DOHH2 (cell line): ENCODE data around the gene PLEKHM3.
A peak's percentile ranks its signal among the peaks of the same experiment; 100 is the strongest.
"Not testable (repeated sequence)": the region's sequence is repeated elsewhere in the genome, so short reads cannot be mapped to it uniquely, and the experiment has no call there.

Experiments used
- H3F3A ChIP-seq: fragments of 200-600 bp; sonication (generic), shearing (Covaris generic); 2 replicates; pipeline ENCODE4 v1.6.0; 2016; ENCODE audit warnings: antibody characterized with exemption, mild to moderate bottlenecking; ENCODE audit not compliant: control insufficient read depth, insufficient read depth
- H3K27ac ChIP-seq: fragments of 200-600 bp; sonication (generic); 2 replicates; pipeline ENCODE4 v1.5.1; 2014; ENCODE audit warnings: low read depth, mild to moderate bottlenecking, low read length, moderate library complexity
- H3K27me3 ChIP-seq: fragments of 200-600 bp; sonication (generic); 2 replicates; pipeline ENCODE4 v1.6.1; 2014; ENCODE audit warnings: mild to moderate bottlenecking, low read length, mixed read lengths; ENCODE audit not compliant: control insufficient read depth
- H3K36me3 ChIP-seq: fragments of 200-600 bp; sonication (generic); 2 replicates; pipeline ENCODE4 v1.6.1; 2014; ENCODE audit warnings: mild to moderate bottlenecking, low read length, moderate library complexity, mixed read lengths; ENCODE audit not compliant: control insufficient read depth
- H3K4me1 ChIP-seq: fragments of 200-600 bp; sonication (generic); 2 replicates; pipeline ENCODE4 v1.6.1; 2014; ENCODE audit warnings: mild to moderate bottlenecking, low read length, mixed read lengths; ENCODE audit not compliant: control insufficient read depth
- H3K4me2 ChIP-seq: fragments of 200-600 bp; sonication (generic); 2 replicates; pipeline ENCODE4 v1.6.0; 2014; ENCODE audit warnings: mild to moderate bottlenecking, low read length, moderate library complexity
- H3K4me3 ChIP-seq: fragments of 200-600 bp; sonication (generic); 2 replicates; pipeline ENCODE4 v1.5.1; 2014; ENCODE audit warnings: mild to moderate bottlenecking, low read length, mixed read lengths
- H3K79me2 ChIP-seq: fragments of 200-600 bp; sonication (generic); 2 replicates; pipeline ENCODE4 v1.6.1; 2014; ENCODE audit warnings: mild to moderate bottlenecking, low read length, mixed read lengths; ENCODE audit not compliant: control insufficient read depth
- H3K9me2 ChIP-seq: fragments of 200-600 bp; sonication (generic); replicated peaks from 2 replicates; pipeline ENCODE4 v1.6.1; 2014; ENCODE audit warnings: mild to moderate bottlenecking, low read length, mixed read lengths; ENCODE audit not compliant: control insufficient read depth
- H3K9me3 ChIP-seq: fragments of 200-600 bp; sonication (generic); 2 replicates; pipeline ENCODE4 v1.6.1; 2014; ENCODE audit warnings: antibody characterized with exemption, low read length, mixed read lengths; ENCODE audit not compliant: control insufficient read depth, insufficient read depth
- H4K20me1 ChIP-seq: fragments of 200-600 bp; sonication (generic); 2 replicates; pipeline ENCODE4 v1.6.0; 2014; ENCODE audit warnings: low read depth, mild to moderate bottlenecking, antibody characterized with exemption, low read length, moderate library complexity; ENCODE audit not compliant: control insufficient read depth, insufficient read depth
- EZH2phosphoT487 ChIP-seq: fragments of 200-600 bp; sonication (generic); IDR thresholded peaks from 2 replicates; pipeline ENCODE4 v1.6.1; 2017; ENCODE audit warnings: borderline replicate concordance, mild to moderate bottlenecking, antibody characterized with exemption, low read length, moderate library complexity, mixed read lengths
- TF ChIP-seq, protein P1 (sequence below): fragments of 200-600 bp; sonication (generic); IDR thresholded peaks from one replicate; pipeline ENCODE4 v1.5.1; 2014; ENCODE audit warnings: antibody characterized with exemption, mild to moderate bottlenecking, low read depth, low read length; ENCODE audit not compliant: poor library complexity, severe bottlenecking

PLEKHM3 gene

DNA sequence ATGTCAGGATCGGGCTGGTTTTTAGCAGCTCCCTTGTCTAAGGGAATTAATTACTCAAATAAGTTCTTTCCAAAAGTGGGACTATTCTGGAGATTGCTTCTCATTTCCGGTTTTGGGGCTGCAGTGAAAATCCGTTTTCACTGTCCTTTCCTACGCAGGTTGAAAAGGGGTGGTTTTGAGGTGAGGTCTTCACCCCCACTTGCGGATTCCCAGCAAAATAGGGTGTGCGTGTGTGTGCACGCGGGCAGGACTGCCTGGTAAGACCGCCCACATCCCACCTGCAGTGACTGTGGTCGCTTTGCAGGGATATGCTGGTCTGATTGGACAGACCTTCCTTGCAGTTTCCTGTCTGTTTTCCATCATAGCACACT, 472 bp upstream of the PLEKHM3 start:
- Histone ChIP-seq H3K4me1 (peaks cover 14% of the 10 kb centered on the region), H3K9me2 (no peaks in the 10 kb centered on the region), H3F3A (no peaks in the 10 kb centered on the region), H3K4me3 (peak overlapping the region; percentile 97), H3K36me3 (no peaks in the 10 kb centered on the region), H4K20me1 (no peaks in the 10 kb centered on the region), H3K79me2 (peaks cover 9% of the 10 kb centered on the region), H3K27ac (peak overlapping the region; percentile 31), H3K4me2 (peak overlapping the region; percentile 85), H3K27me3 (peaks cover 2% of the 10 kb centered on the region; the same call in 1 of the 2 replicates), H3K9me3 (no peaks in the 10 kb centered on the region)
- TF ChIP-seq, protein P1, sequence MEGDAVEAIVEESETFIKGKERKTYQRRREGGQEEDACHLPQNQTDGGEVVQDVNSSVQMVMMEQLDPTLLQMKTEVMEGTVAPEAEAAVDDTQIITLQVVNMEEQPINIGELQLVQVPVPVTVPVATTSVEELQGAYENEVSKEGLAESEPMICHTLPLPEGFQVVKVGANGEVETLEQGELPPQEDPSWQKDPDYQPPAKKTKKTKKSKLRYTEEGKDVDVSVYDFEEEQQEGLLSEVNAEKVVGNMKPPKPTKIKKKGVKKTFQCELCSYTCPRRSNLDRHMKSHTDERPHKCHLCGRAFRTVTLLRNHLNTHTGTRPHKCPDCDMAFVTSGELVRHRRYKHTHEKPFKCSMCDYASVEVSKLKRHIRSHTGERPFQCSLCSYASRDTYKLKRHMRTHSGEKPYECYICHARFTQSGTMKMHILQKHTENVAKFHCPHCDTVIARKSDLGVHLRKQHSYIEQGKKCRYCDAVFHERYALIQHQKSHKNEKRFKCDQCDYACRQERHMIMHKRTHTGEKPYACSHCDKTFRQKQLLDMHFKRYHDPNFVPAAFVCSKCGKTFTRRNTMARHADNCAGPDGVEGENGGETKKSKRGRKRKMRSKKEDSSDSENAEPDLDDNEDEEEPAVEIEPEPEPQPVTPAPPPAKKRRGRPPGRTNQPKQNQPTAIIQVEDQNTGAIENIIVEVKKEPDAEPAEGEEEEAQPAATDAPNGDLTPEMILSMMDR = no peak
- no peak for TF ChIP-seq EZH2phosphoT487

DNA sequence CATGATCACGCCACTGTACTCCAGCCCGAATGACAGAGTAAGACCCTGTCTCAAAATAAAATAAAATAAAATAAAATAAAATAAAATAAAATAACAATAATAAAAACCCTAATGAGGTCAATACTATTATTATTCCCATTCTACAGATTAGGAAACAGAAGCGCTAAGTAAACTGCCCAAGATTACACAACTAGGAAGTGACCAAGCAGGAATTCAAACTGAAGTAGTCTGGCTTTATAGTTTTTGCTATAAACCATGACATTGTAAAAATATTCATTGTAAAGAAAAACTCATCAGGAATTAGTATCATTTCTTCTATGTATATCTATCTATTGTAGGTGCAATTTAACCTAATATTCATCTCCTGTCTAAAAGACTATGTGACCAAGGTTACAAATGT, 1.2 kb downstream of the PLEKHM3 start:
- no peaks in the 10 kb centered on the region for H3K36me3 ChIP-seq
- no peak overlapping the region for H3K4me3 ChIP-seq
- TF ChIP-seq, protein P1 = no peak
- no peak for TF ChIP-seq EZH2phosphoT487
- H3K4me2 ChIP-seq = peak overlapping the region; percentile 85
- no peaks in the 10 kb centered on the region for H3F3A ChIP-seq
- H4K20me1 ChIP-seq = no peaks in the 10 kb centered on the region
- H3K79me2 ChIP-seq = peaks cover 9% of the 10 kb centered on the region
- no peak overlapping the region for H3K27ac ChIP-seq
- H3K27me3 ChIP-seq = no peaks in the 10 kb centered on the region
- no peaks in the 10 kb centered on the region for H3K9me2 ChIP-seq
- H3K4me1 ChIP-seq = peaks cover 14% of the 10 kb centered on the region
- no peaks in the 10 kb centered on the region for H3K9me3 ChIP-seq

DNA sequence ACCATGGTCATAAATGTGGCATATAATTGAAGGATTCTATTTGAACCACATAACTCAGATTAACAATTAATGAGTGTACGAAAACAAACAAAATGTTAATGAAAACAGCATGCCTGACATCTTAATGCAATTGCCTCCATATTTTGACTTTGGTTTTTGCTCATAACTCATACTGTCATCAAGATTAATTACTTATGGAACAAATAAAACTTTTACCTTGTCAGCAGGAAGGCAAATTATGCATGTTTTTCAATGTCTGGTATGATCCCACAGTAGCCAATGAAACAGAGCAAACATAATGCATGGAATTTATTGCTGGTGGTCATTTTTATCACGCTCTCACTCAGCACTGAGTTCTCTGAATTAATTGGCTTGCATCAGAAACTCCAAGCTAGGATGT, 5.1 kb downstream of the PLEKHM3 start:
- no peaks in the 10 kb centered on the region for H4K20me1 ChIP-seq
- no peaks in the 10 kb centered on the region for H3K9me3 ChIP-seq
- no peak overlapping the region for H3K4me2 ChIP-seq
- H3K27ac ChIP-seq = no peak overlapping the region
- H3K4me1 ChIP-seq = peaks cover 5% of the 10 kb centered on the region
- H3K36me3 ChIP-seq = no peaks in the 10 kb centered on the region
- H3K4me3 ChIP-seq = no peak overlapping the region
- H3K9me2 ChIP-seq = no peaks in the 10 kb centered on the region
- no peak for TF ChIP-seq EZH2phosphoT487
- TF ChIP-seq, protein P1 = no peak
- no peaks in the 10 kb centered on the region for H3F3A ChIP-seq
- H3K79me2 ChIP-seq = peaks cover 9% of the 10 kb centered on the region
- H3K27me3 ChIP-seq = no peaks in the 10 kb centered on the region

DNA sequence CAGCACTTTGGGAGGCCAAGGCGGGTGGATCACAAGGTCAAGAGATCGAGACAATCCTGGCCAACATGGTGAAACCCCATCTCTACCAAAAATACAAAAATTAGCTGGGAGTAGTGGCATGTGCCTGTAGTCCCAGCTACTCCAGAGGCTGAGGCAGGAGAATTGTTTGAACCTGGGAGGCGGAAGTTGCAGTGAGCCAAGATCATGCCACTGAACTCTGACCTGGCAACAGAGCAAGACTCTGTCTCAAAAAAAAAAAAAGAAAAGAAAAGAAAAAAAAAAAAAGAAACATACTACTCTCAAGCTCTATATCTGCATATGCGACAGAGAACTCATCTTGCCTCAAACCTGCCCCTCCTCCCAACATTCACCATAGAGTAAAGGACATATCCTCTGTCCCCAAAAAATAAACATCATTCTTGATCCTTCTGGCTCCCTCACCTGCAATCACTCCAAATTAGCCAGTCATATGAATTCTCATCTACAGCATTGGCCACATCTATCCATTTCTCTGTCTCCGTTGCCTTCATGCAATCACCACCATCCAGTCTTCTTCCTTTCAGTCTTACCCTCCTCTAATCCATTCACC, 7.1 kb downstream of the PLEKHM3 start:
- H3K27ac ChIP-seq, H3F3A ChIP-seq, H3K9me3 ChIP-seq, H3K9me2 ChIP-seq, H3K36me3 ChIP-seq, H3K4me2 ChIP-seq, H3K4me3 ChIP-seq, H3K79me2 ChIP-seq, H4K20me1 ChIP-seq, H3K27me3 ChIP-seq, H3K4me1 ChIP-seq: not testable (repeated sequence)
